ENCODE measurements around the gene TMCC1.

- no peak for TF ChIP-seq CTCF (IDR thresholded peaks at IDR 0.05; ENCODE audit: insufficient read depth, low read length)
- TF ChIP-seq SPI1 (IDR thresholded peaks at IDR 0.05; ENCODE audit: borderline replicate concordance, low read depth), result no peak
- no peak for TF ChIP-seq POLR2AphosphoS5 (IDR thresholded peaks at IDR 0.05; ENCODE audit: low read depth)
- TF ChIP-seq, protein P1, sequence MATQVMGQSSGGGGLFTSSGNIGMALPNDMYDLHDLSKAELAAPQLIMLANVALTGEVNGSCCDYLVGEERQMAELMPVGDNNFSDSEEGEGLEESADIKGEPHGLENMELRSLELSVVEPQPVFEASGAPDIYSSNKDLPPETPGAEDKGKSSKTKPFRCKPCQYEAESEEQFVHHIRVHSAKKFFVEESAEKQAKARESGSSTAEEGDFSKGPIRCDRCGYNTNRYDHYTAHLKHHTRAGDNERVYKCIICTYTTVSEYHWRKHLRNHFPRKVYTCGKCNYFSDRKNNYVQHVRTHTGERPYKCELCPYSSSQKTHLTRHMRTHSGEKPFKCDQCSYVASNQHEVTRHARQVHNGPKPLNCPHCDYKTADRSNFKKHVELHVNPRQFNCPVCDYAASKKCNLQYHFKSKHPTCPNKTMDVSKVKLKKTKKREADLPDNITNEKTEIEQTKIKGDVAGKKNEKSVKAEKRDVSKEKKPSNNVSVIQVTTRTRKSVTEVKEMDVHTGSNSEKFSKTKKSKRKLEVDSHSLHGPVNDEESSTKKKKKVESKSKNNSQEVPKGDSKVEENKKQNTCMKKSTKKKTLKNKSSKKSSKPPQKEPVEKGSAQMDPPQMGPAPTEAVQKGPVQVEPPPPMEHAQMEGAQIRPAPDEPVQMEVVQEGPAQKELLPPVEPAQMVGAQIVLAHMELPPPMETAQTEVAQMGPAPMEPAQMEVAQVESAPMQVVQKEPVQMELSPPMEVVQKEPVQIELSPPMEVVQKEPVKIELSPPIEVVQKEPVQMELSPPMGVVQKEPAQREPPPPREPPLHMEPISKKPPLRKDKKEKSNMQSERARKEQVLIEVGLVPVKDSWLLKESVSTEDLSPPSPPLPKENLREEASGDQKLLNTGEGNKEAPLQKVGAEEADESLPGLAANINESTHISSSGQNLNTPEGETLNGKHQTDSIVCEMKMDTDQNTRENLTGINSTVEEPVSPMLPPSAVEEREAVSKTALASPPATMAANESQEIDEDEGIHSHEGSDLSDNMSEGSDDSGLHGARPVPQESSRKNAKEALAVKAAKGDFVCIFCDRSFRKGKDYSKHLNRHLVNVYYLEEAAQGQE (IDR thresholded peaks at IDR 0.05; ENCODE audit: insufficient replicate concordance, low read depth), result no peak
Observed at GRCh38 chr3:129749692-129750091, 143.8 kb downstream of the TMCC1 start.
